Liver (tissue), 9 donors: ENCODE data around the gene MORF4L1. TPM values are rescaled to one million over a fixed set of nuclear protein-coding genes. Genes with fewer than 3 reads are reported as not detected.

ENCODE experiments used
- DNase-seq: peaks from one replicate; pipeline ENCODE4 v3.0.0-alpha.2; 2017; ENCODE audit warnings: low spot score
- H3K27ac ChIP-seq, 2 donors: one replicate each; pipeline ENCODE4 v1.7.0; 2013; ENCODE audit warnings: inconsistent platforms in 2 of 2, low read length in 2 of 2, control low read depth in 1 of 2, low read depth in 1 of 2, mild to moderate bottlenecking in 1 of 2
- H3K27me3 ChIP-seq, 4 donors: one replicate each; pipeline versions ENCODE4 v1.6.1 to v1.7.0; 2013; ENCODE audit warnings: low read length in 3 of 4, inconsistent platforms in 1 of 4, mild to moderate bottlenecking in 1 of 4, moderate library complexity in 1 of 4; ENCODE audit not compliant: control insufficient read depth in 4 of 4, insufficient read depth in 4 of 4
- H3K36me3 ChIP-seq, 4 donors: one replicate each; pipeline versions ENCODE4 v1.6.1 to v1.7.0; 2013; ENCODE audit warnings: low read length in 3 of 4, mild to moderate bottlenecking in 3 of 4, low read depth in 1 of 4, moderate library complexity in 1 of 4; ENCODE audit not compliant: control insufficient read depth in 4 of 4, insufficient read depth in 3 of 4
- H3K4me1 ChIP-seq, 4 donors: one replicate each; pipeline versions ENCODE4 v1.6.1 to v1.7.0; 2013; ENCODE audit warnings: low read length in 3 of 4, mild to moderate bottlenecking in 3 of 4, moderate library complexity in 1 of 4; ENCODE audit not compliant: control insufficient read depth in 4 of 4, insufficient read depth in 4 of 4
- H3K4me3 ChIP-seq, 3 donors: one replicate each; pipeline versions ENCODE4 v1.6.1 to v1.7.0; 2013; ENCODE audit warnings: low read length in 3 of 3, control low read depth in 1 of 3, low read depth in 1 of 3, mild to moderate bottlenecking in 1 of 3
- H3K9ac ChIP-seq, 2 donors: one replicate each; pipeline ENCODE4 v1.7.0; 2013; ENCODE audit warnings: low read length in 2 of 2, mild to moderate bottlenecking in 2 of 2, moderate library complexity in 2 of 2, control low read depth in 1 of 2, low read depth in 1 of 2
- H3K9me3 ChIP-seq, 4 donors: one replicate each; pipeline versions ENCODE4 v1.6.1 to v1.7.0; 2013; ENCODE audit warnings: low read length in 3 of 4; ENCODE audit not compliant: control insufficient read depth in 4 of 4
- EGR1 ChIP-seq, 2 donors: IDR thresholded peaks; 2 replicates each; pipeline ENCODE4 v1.6.1; 2016 to 2018; ENCODE audit warnings: antibody characterized with exemption in 2 of 2, low read depth in 2 of 2
- FOXA1 ChIP-seq: IDR thresholded peaks from 2 replicates; pipeline ENCODE4 v1.6.1; 2016; ENCODE audit warnings: antibody characterized with exemption
- FOXA2 ChIP-seq: IDR thresholded peaks from 2 replicates; pipeline ENCODE4 v1.6.1; 2016; ENCODE audit warnings: antibody characterized with exemption
- GABPA ChIP-seq, 2 donors: IDR thresholded peaks in 1 of 2; conservative IDR thresholded peaks in 1 of 2; 2 replicates each; pipeline ENCODE4 v1.6.1; 2016; ENCODE audit warnings: antibody characterized with exemption in 2 of 2, mild to moderate bottlenecking in 1 of 2, moderate library complexity in 1 of 2
- HNF4A ChIP-seq, 2 donors: conservative IDR thresholded peaks; 2 replicates each; pipeline ENCODE4 v1.6.1; 2016; ENCODE audit warnings: antibody characterized with exemption in 2 of 2, mild to moderate bottlenecking in 2 of 2
- HNF4G ChIP-seq: IDR thresholded peaks from 2 replicates; pipeline ENCODE4 v1.6.1; 2016; ENCODE audit warnings: antibody characterized with exemption
- JUND ChIP-seq, 2 donors: IDR thresholded peaks; 2 replicates each; pipeline ENCODE4 v1.6.1; 2016; ENCODE audit warnings: antibody characterized with exemption in 2 of 2
- NR2F2 ChIP-seq: IDR thresholded peaks from 2 replicates; pipeline ENCODE4 v1.6.1; 2016; ENCODE audit warnings: antibody characterized with exemption
- RAD21 ChIP-seq, 2 donors: IDR thresholded peaks; 2 replicates each; pipeline ENCODE4 v1.6.1; 2016; ENCODE audit warnings: antibody characterized with exemption in 2 of 2, mild to moderate bottlenecking in 2 of 2
- RXRA ChIP-seq, 2 donors: IDR thresholded peaks; 2 replicates each; pipeline ENCODE4 v1.6.1; 2017 to 2018; ENCODE audit warnings: antibody characterized with exemption in 2 of 2, mild to moderate bottlenecking in 1 of 2
- SP1 ChIP-seq: IDR thresholded peaks from 2 replicates; pipeline ENCODE4 v1.6.1; 2018; ENCODE audit warnings: antibody characterized with exemption, mild to moderate bottlenecking
- TAF1 ChIP-seq: conservative IDR thresholded peaks from 2 replicates; pipeline ENCODE4 v1.6.1; 2016; ENCODE audit warnings: antibody characterized with exemption, mild to moderate bottlenecking
- YY1 ChIP-seq: IDR thresholded peaks from 2 replicates; pipeline ENCODE4 v1.6.1; 2016; ENCODE audit warnings: antibody characterized with exemption, mild to moderate bottlenecking
- WGBS: extraction: QIAGEN DNeasy Blood & Tissue Kit; methylation state at CpG from one replicate; pipeline ENCODE4 v1.1.7; 2013; 5-methylcytosine and 5-hydroxymethylcytosine counted together
- polyA plus RNA-seq, 2 donors: library from polyadenylated mRNA; stranded (reverse) in 1 of 2; unstranded in 1 of 2; fragments of 200-250 nt in 1 of 2; fragments of >200 nt in 1 of 2; fragmentation: Nextera tagmentation in 1 of 2; extraction: Ambion mirVana in 1 of 2; gene quantifications; one replicate each; pipeline versions ENCODE4 v1.2.1 to v1.2.3, GENCODE V29; 2013 to 2015
- total RNA-seq, 2 donors: library from RNA; depleted of rRNA; stranded (reverse); fragments of >200 nt; gene quantifications; one replicate each; pipeline ENCODE4 v1.2.3, GENCODE V29; 2014
- TF ChIP-seq, protein P1 (sequence below): fragments of 150-350 bp; IDR thresholded peaks from 2 replicates; pipeline ENCODE4 v1.5.1; 2017; ENCODE audit warnings: improper control_type of control experiment, low read depth, low read length; ENCODE audit not compliant: missing input control
- TF ChIP-seq, protein P2 (sequence below): IDR thresholded peaks from 2 replicates; pipeline ENCODE4 v1.6.1; 2016; ENCODE audit warnings: antibody characterized with exemption
- TF ChIP-seq, protein P3 (sequence below): IDR thresholded peaks from 2 replicates; pipeline ENCODE4 v1.6.1; 2016; ENCODE audit warnings: antibody characterized with exemption
- donor health status: healthy.
- donor health status: healthy.
- donor health status: healthy.
- donor health status: healthy.
- donor health status: healthy.

Gene MORF4L1
- total and polyA plus RNA-seq, 4 donors: 67.5 to 134 (median 123) TPM

DNA sequence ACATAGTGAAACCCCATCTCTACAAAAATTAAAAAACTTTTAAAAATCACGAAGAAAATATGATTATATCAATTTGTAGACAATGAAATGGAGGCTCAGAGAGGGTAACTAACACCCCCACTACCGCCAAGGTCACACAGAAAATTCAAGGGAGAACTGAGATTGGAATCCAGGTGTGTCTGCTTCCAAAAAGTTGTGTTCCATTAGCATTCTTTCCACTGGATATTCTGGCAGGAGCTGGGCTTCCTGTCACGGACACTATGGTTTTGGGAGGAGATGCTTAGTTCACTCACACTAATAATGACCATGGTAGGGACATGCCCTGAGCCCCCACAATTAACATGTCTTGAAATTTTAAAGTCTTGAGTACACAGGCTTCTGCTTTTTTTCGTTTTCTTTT is 43.4 kb downstream of the MORF4L1 start:
- H3K9me3 ChIP-seq: no peaks in the 10 kb centered on the region
- no peak for DNase-seq
- no peak overlapping the region for H3K9ac ChIP-seq
- peaks cover 0 to 14% (median 10%) of the 10 kb centered on the region in 4 donors for H3K4me1 ChIP-seq
- 89% methylated on average over 4 of the region's 4 CpGs for WGBS
- H3K27me3 ChIP-seq: no peaks in the 10 kb centered on the region
- H3K36me3 ChIP-seq: peaks cover 3 to 19% (median 7%) of the 10 kb centered on the region in 4 donors
- TF ChIP-seq FOXA1 (no peak), YY1 (no peak), GABPA (IDR thresholded peaks at IDR 0.05 in 1 of 2, conservative IDR thresholded peaks at IDR 0.05 in 1 of 2) (no peak), JUND (IDR thresholded peaks at IDR 0.05) (no peak), RXRA (IDR thresholded peaks at IDR 0.05) (no peak), HNF4G (no peak), TAF1 (no peak), HNF4A (conservative IDR thresholded peaks at IDR 0.05) (no peak), NR2F2 (no peak), RAD21 (IDR thresholded peaks at IDR 0.05) (no peak), EGR1 (IDR thresholded peaks at IDR 0.05; ENCODE audit: low read depth in 2 of 2) (no peak)
- TF ChIP-seq, protein P1, sequence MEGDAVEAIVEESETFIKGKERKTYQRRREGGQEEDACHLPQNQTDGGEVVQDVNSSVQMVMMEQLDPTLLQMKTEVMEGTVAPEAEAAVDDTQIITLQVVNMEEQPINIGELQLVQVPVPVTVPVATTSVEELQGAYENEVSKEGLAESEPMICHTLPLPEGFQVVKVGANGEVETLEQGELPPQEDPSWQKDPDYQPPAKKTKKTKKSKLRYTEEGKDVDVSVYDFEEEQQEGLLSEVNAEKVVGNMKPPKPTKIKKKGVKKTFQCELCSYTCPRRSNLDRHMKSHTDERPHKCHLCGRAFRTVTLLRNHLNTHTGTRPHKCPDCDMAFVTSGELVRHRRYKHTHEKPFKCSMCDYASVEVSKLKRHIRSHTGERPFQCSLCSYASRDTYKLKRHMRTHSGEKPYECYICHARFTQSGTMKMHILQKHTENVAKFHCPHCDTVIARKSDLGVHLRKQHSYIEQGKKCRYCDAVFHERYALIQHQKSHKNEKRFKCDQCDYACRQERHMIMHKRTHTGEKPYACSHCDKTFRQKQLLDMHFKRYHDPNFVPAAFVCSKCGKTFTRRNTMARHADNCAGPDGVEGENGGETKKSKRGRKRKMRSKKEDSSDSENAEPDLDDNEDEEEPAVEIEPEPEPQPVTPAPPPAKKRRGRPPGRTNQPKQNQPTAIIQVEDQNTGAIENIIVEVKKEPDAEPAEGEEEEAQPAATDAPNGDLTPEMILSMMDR: no peak
- TF ChIP-seq, protein P2, sequence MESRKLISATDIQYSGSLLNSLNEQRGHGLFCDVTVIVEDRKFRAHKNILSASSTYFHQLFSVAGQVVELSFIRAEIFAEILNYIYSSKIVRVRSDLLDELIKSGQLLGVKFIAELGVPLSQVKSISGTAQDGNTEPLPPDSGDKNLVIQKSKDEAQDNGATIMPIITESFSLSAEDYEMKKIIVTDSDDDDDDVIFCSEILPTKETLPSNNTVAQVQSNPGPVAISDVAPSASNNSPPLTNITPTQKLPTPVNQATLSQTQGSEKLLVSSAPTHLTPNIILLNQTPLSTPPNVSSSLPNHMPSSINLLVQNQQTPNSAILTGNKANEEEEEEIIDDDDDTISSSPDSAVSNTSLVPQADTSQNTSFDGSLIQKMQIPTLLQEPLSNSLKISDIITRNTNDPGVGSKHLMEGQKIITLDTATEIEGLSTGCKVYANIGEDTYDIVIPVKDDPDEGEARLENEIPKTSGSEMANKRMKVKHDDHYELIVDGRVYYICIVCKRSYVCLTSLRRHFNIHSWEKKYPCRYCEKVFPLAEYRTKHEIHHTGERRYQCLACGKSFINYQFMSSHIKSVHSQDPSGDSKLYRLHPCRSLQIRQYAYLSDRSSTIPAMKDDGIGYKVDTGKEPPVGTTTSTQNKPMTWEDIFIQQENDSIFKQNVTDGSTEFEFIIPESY: no peak
- TF ChIP-seq, protein P3, sequence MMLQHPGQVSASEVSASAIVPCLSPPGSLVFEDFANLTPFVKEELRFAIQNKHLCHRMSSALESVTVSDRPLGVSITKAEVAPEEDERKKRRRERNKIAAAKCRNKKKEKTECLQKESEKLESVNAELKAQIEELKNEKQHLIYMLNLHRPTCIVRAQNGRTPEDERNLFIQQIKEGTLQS: no peak
- H3K27ac ChIP-seq: no peak overlapping the region
- no peak overlapping the region for H3K4me3 ChIP-seq

DNA sequence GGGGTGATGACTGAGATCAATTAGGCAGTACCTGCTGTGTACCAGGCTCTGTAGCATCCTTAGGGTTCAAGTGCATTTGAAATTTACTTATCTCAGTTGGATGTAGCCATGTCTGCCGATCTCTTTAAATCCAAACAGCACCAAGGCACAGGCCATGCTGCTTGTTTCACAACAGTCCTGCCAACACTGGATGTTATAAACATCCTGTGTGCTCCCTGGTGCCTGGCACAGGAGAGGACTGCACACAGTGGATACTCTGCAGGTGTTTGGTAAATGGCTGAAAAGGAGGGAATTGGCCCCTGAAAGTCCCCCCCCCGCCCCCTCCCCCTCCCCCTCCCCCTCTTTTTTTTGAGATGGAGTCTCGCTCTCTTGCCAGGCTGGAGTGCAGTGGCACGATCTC is 45.2 kb downstream of the MORF4L1 start:
- Histone ChIP-seq H3K4me3 (no peak overlapping the region), H3K9me3 (no peaks in the 10 kb centered on the region), H3K27ac (no peak overlapping the region), H3K36me3 (peaks cover 5 to 33% (median 18%) of the 10 kb centered on the region in 4 donors), H3K4me1 (peaks cover 0 to 6% (median 4%) of the 10 kb centered on the region in 4 donors), H3K27me3 (no peaks in the 10 kb centered on the region), H3K9ac (no peak overlapping the region)
- no peak for TF ChIP-seq FOXA1
- DNase-seq: no peak
- WGBS: 86% methylated on average over 4 of the region's 4 CpGs

DNA sequence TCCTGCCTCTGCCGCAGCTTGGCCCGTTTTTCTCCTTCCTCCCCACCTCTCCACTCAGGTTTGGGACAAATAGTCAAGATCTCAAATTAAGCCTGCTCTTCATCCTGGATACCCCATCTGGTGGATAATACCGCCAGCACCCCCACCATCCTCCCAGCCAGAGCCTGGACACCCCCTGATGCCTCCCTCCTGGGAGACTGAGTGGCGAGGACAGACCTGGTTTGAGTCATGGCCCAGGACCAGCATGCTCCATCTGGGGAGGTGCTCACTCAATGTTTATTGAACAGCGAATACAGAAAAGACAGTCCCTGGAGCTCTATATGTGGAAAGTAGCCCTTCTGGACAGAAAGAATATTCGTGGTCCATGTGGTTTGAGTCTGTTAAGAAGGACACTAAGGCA is 48.8 kb downstream of the MORF4L1 start:
- Histone ChIP-seq H3K27me3 (no peaks in the 10 kb centered on the region), H3K4me3 (no peak overlapping the region), H3K4me1 (peaks cover 0 to 3% (median 2%) of the 10 kb centered on the region in 4 donors), H3K9me3 (no peaks in the 10 kb centered on the region), H3K27ac (no peak overlapping the region), H3K9ac (no peak overlapping the region), H3K36me3 (peaks cover 13 to 49% (median 33%) of the 10 kb centered on the region in 4 donors)
- no peak for DNase-seq
- TF ChIP-seq, protein P1: no peak
- TF ChIP-seq RAD21 (IDR thresholded peaks at IDR 0.05) (no peak), JUND (IDR thresholded peaks at IDR 0.05) (no peak), FOXA2 (no peak), YY1 (no peak), RXRA (IDR thresholded peaks at IDR 0.05) (no peak), GABPA (IDR thresholded peaks at IDR 0.05 in 1 of 2, conservative IDR thresholded peaks at IDR 0.05 in 1 of 2) (no peak), NR2F2 (no peak), EGR1 (IDR thresholded peaks at IDR 0.05; ENCODE audit: low read depth in 2 of 2) (no peak), FOXA1 (no peak), HNF4A (conservative IDR thresholded peaks at IDR 0.05) (no peak), SP1 (no peak), TAF1 (no peak)
- TF ChIP-seq, protein P3: no peak
- TF ChIP-seq, protein P2: no peak
- WGBS: 93% methylated on average over 6 of the region's 6 CpGs
